ENCODE measurements around the gene NKX2-4. TPM values are rescaled to one million over a fixed set of nuclear protein-coding genes. Genes with fewer than 3 reads are reported as not detected.

Gene NKX2-4
- total RNA-seq, 1 experiment from 2014 or later = 0.15 TPM

- H3K9me3 Mint-ChIP-seq = peaks cover 0 to 4% of the 10 kb centered on the region in 2 experiments; a peak in 2 of 5 replicates
- H2AK5ac ChIP-seq (ENCODE audit: insufficient read length, low read length) = no peak overlapping the region
- no peak overlapping the region for H2BK20ac ChIP-seq (ENCODE audit: low read depth, low read length, poor library complexity, severe bottlenecking)
- H3K4me1 Mint-ChIP-seq = peaks cover 12 to 20% of the 10 kb centered on the region in 2 experiments
- H3K27me3 Mint-ChIP-seq (ENCODE audit: low read depth) = peaks cover 91% of the 10 kb centered on the region
- H4K5ac ChIP-seq (ENCODE audit: insufficient read length, low read depth, low read length) = no peak overlapping the region
- no CpG with 5 or more reads among the region's 103 CpGs for WGBS (ENCODE audit: extremely low coverage, insufficient read length, low lambda C conversion rate)
- no peak overlapping the region; the same call in 1 of the 2 replicates for H3K14ac ChIP-seq (ENCODE audit: insufficient read depth, low read length)
- H3K27ac ChIP-seq (ENCODE audit: insufficient read length, low read depth, low read length) = no peak overlapping the region
- H2AFZ ChIP-seq (ENCODE audit: low read length) = no peak overlapping the region
- no peaks in the 10 kb centered on the region; a peak in 2 of 7 replicates for H3K36me3 Mint-ChIP-seq (ENCODE audit: insufficient read depth in 1 of 3, low read depth in 3 of 3)
- no peaks in the 10 kb centered on the region for H3K79me2 ChIP-seq (ENCODE audit: insufficient read depth, low read length)
- no peak overlapping the region for H3K27ac Mint-ChIP-seq
- no peak for TF ChIP-seq CTCF (conservative IDR thresholded peaks at IDR 0.05)
- no peak overlapping the region for H3K4ac ChIP-seq (ENCODE audit: low read depth, low read length)
- no peaks in the 10 kb centered on the region for H4K20me1 ChIP-seq (ENCODE audit: control insufficient read depth, insufficient read depth, insufficient read length)
- no peak overlapping the region for H3K23ac ChIP-seq (ENCODE audit: insufficient read length, low read depth, low read length)
- H4K8ac ChIP-seq (replicated peaks; ENCODE audit: insufficient read length, low read depth, low read length) = no peak overlapping the region
- peaks cover 53% of the 10 kb centered on the region for H3K27me3 ChIP-seq (ENCODE audit: insufficient read depth, low read length)
- no peak overlapping the region for H3K18ac ChIP-seq (ENCODE audit: insufficient read length, low read depth, low read length)
- peaks cover 2% of the 10 kb centered on the region; the same call in 1 of the 2 replicates for H3K4me1 ChIP-seq (ENCODE audit: insufficient read depth, low read length)
- H3K4me2 ChIP-seq (ENCODE audit: insufficient read depth, insufficient read length, low read length) = peak overlapping the region; percentile 56
- H2BK15ac ChIP-seq (ENCODE audit: low read depth, low read length) = no peak overlapping the region; the same call in 1 of the 2 replicates
- no peaks in the 10 kb centered on the region for H3K9me3 ChIP-seq (ENCODE audit: control insufficient read depth, low read depth, low read length)
- H3T11ph ChIP-seq (ENCODE audit: low read length) = no peak overlapping the region
- no peaks in the 10 kb centered on the region for H3K79me1 ChIP-seq (ENCODE audit: insufficient read depth, low read depth, low read length, poor library complexity, severe bottlenecking)
- H2BK12ac ChIP-seq (ENCODE audit: insufficient read length, low read depth, low read length) = no peak overlapping the region
- no peak overlapping the region for H4K91ac ChIP-seq (ENCODE audit: insufficient read length, low read depth, low read length)
- no peaks in the 10 kb centered on the region for H3K23me2 ChIP-seq (ENCODE audit: insufficient read length, low read depth, low read length, poor library complexity, severe bottlenecking)
- no peak overlapping the region for H3K9ac ChIP-seq (ENCODE audit: extremely low read depth, insufficient read length, low read length)
- no peak overlapping the region for H2BK120ac ChIP-seq (ENCODE audit: low read depth, low read length, poor library complexity, severe bottlenecking)
- no peak overlapping the region for H2BK5ac ChIP-seq (ENCODE audit: insufficient read length, low read length)
- H3K56ac ChIP-seq (ENCODE audit: insufficient read length, low read depth, low read length) = no peak overlapping the region
- DNase-seq = peak; percentile 55
- H3K4me3 Mint-ChIP-seq = peak overlapping the region; percentile 33 to 76
Measured at GRCh38 chr20:21395666-21396598, 1.4 kb downstream of the NKX2-4 start.

Measured in H9 (cell line).